AG04449 (cell line): ENCODE data around the gene CDC37.
A peak's percentile ranks its signal among the peaks of the same experiment; 100 is the strongest.

Source experiments
- CTCF ChIA-PET: fragments of 350-600 bp; formaldehyde crosslinking; extraction: SDS; loops from one replicate; lab custom pipeline; 2021; ENCODE audit warnings: antibody characterized with exemption; lab: Yijun Ruan, JAX
- POLR2A ChIA-PET: fragments of 400-600, 350-600 bp; formaldehyde crosslinking; extraction: SDS; loops from one replicate; lab custom pipeline; 2020; ENCODE audit warnings: antibody characterized with exemption, inconsistent platforms; lab: Yijun Ruan, JAX
- DNase-seq: peaks from one replicate; pipeline ENCODE4 v3.0.0-alpha.2; 2010; ENCODE audit warnings: low read depth, low spot score
- H3K4me3 ChIP-seq: 2 replicates; pipeline ENCODE4 v1.5.1; 2011; ENCODE audit warnings: low read depth, mild to moderate bottlenecking, control low read depth, low read length
- CTCF ChIP-seq: IDR thresholded peaks from one replicate; pipeline ENCODE4 v1.5.1; 2011; ENCODE audit warnings: mild to moderate bottlenecking, moderate library complexity, low read length, control low read depth, inconsistent platforms; ENCODE audit not compliant: insufficient read depth; ENCODE audit errors: missing control alignments

The CDC37 gene

GRCh38 chr19:10418485-10419199 lies 15.3 kb upstream of the CDC37 start:
- CTCF ChIA-PET, result interaction anchor here (0.7 to 20.1 kb wide), 11 partner anchors 8 to 167 kb away, joined by 3 to 392 read pairs (median 6); partner anchors contain the start of genes CDC37, MRPL4 and PDE4A
- POLR2A ChIA-PET, result no interaction called here

GRCh38 chr19:10418235-10418484 lies 14.8 kb upstream of the CDC37 start:
- POLR2A ChIA-PET, result no interaction called here
- TF ChIP-seq CTCF, result no peak
- no peak overlapping the region for H3K4me3 ChIP-seq

More at GRCh38 chr19:10418485-10419199, 15.3 kb upstream of the CDC37 start:
- H3K4me3 ChIP-seq, result peak overlapping the region; percentile 52
- TF ChIP-seq CTCF, result no peak
- DNase-seq, result no peak

GRCh38 chr19:10417541-10418234 lies 14.3 kb upstream of the CDC37 start:
- TF ChIP-seq CTCF, result no peak
- DNase-seq, result no peak
- ChIA-PET CTCF (interaction anchor here (0.7 to 20.1 kb wide), 16 partner anchors 9 to 344 kb away, joined by 3 to 392 read pairs (median 6); partner anchors contain the start of genes CDC37, ICAM1, MRPL4 and PDE4A), POLR2A (interaction anchor here (0.6 kb wide), 1 partner anchor 37 kb away, joined by 3 read pairs; the partner anchor contains the start of gene TYK2)
- H3K4me3 ChIP-seq, result no peak overlapping the region

More at GRCh38 chr19:10418235-10418484, 14.8 kb upstream of the CDC37 start:
- CTCF ChIA-PET, result interaction anchor here (0.7 to 20.1 kb wide), 13 partner anchors 8 to 344 kb away, joined by 3 to 392 read pairs (median 6); partner anchors contain the start of genes CDC37, MRPL4 and PDE4A
- no peak for DNase-seq

GRCh38 chr19:10416380-10417257 lies 13.3 kb upstream of the CDC37 start:
- POLR2A ChIA-PET, result interaction anchor here (0.6 to 1.5 kb wide), 2 partner anchors 11 to 36 kb away, joined by 3 to 6 read pairs; partner anchors contain the start of gene TYK2
- no peak for DNase-seq
- peak overlapping the region; percentile 64 for H3K4me3 ChIP-seq
- peak; percentile 83 for TF ChIP-seq CTCF
- CTCF ChIA-PET, result interaction anchor here (0.6 to 20.1 kb wide), 31 partner anchors 10 to 320 kb away, joined by 3 to 392 read pairs (median 3); partner anchors contain the start of genes CDC37, ICAM1, MRPL4 and PDE4A

GRCh38 chr19:10416083-10416379 lies 12.7 kb upstream of the CDC37 start:
- ChIA-PET POLR2A (interaction anchor here (1.5 kb wide), 1 partner anchor 10 kb away, joined by 6 read pairs; no protein-coding TSS in a partner anchor), CTCF (interaction anchor here (0.6 to 20.1 kb wide), 28 partner anchors 10 to 319 kb away, joined by 3 to 392 read pairs (median 3); partner anchors contain the start of genes CDC37, ICAM1 and PDE4A)
- no peak for DNase-seq
- no peak for TF ChIP-seq CTCF
- peak overlapping the region; percentile 64 for H3K4me3 ChIP-seq
